OCI-LY3 (cell line): ENCODE results near the gene SLC24A2.

Experiments
- CTCF ChIP-seq: fragments of 200-600, 300-600 bp; sonication (generic); IDR thresholded peaks from 2 replicates; pipeline ENCODE4 v1.5.1; 2014; ENCODE audit warnings: antibody characterized with exemption, low read length, low read depth
- EZH2phosphoT487 ChIP-seq: fragments of 200-600 bp; shearing (Covaris generic); IDR thresholded peaks from 2 replicates; pipeline ENCODE4 v1.6.1; 2018; ENCODE audit warnings: antibody characterized with exemption, mixed run types, low read depth

- TF ChIP-seq CTCF (no peak), EZH2phosphoT487 (no peak)
Measured at GRCh38 chr9:19788614-19789271, at the start of gene SLC24A2.
